Right renal cortex interstitium (tissue), 3 donors: ENCODE results near the gene SDR42E1. TPM values are rescaled to one million over a fixed set of nuclear protein-coding genes. Genes with fewer than 3 reads are reported as not detected.
"Not testable (repeated sequence)": the region's sequence is repeated elsewhere in the genome, so short reads cannot be mapped to it uniquely, and the experiment has no call there.

Experiments
- DNase-seq, 3 donors: peaks; one replicate each; pipeline ENCODE4 v3.0.0-alpha.2; 2013; ENCODE audit warnings: low read depth in 3 of 3, low spot score in 2 of 3
- polyA plus RNA-seq, 3 donors: library from polyadenylated mRNA; unstranded; fragments of 120-200 nt; gene quantifications; one replicate each; pipeline ENCODE4 v1.2.1, GENCODE V29; 2013; ENCODE audit not compliant: insufficient read length in 3 of 3

The SDR42E1 gene
- polyA plus RNA-seq, 3 donors = 13.0 to 14.9 (median 14.6) TPM

DNA sequence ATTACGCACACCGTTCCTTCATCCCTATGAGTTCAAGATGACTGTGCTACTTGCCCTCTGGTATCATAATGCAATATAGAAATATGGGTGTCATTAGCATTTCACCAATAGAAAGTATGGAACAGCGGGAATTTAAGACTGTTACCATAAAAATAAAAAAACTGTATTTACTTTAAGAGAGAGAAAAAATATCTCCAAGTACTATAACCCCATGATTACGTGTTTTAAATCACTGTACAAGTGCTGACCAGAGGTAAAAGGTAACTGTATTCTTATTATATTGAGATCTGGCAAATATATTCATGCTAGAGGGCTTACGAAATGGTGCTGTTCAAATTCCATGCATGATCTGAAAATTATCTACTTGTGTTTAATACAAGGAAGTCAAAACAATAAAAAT, 5.2 kb downstream of the SDR42E1 start:
- no peak for DNase-seq

- DNase-seq = peak in 1 of 3 donors; percentile 54
Observed at GRCh38 chr16:82005027-82005830, 6.0 kb downstream of the SDR42E1 start.

DNA sequence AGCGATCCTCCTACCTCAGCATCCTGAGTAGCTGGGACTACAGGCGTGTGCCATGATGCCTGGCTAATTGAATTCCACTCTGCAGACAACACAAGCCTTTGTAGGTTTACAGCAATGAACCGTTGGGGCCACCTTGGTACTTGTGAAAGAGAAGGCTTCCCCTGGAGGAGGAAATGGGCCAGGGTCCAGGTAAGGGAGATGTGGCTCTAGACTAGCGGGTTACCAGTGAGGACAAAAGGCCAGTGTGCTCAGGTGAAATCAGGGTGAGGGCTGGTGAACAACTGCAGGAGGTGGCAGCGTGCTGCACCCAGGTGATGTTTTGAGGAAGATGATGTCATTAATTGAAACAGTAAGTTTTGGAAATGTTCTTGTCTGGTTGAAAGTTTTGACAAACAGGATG, 6.7 kb downstream of the SDR42E1 start:
- DNase-seq = no peak

DNA sequence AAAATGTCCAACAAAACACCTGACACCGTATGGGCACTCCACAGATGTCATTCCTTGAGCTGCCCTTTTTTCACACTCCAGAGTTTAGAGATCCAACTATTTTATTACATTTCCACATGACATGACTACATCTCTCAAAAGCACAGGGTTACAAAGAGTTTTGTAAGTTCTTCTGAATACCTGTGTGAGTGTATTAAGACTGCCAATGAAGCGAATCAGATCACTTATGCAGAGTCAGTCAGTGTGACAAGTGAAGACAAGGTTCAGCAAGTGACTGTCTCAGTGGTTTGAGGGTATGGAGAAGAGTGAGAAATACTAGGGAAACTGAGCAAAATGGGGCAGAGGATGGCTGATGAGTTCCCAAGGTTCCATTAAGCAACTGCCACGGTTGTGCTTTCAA, 8.4 kb downstream of the SDR42E1 start:
- no peak for DNase-seq

- no peak for DNase-seq
Observed at GRCh38 chr16:81997738-81998137, 13.5 kb downstream of the SDR42E1 start.

- no peak for DNase-seq
Observed at GRCh38 chr16:81996664-81997509, 14.4 kb downstream of the SDR42E1 start.

- no peak for DNase-seq
Observed at GRCh38 chr16:81995651-81996050, 15.6 kb downstream of the SDR42E1 start.

- DNase-seq = no peak
Observed at GRCh38 chr16:81994485-81994884, 16.8 kb downstream of the SDR42E1 start.

DNA sequence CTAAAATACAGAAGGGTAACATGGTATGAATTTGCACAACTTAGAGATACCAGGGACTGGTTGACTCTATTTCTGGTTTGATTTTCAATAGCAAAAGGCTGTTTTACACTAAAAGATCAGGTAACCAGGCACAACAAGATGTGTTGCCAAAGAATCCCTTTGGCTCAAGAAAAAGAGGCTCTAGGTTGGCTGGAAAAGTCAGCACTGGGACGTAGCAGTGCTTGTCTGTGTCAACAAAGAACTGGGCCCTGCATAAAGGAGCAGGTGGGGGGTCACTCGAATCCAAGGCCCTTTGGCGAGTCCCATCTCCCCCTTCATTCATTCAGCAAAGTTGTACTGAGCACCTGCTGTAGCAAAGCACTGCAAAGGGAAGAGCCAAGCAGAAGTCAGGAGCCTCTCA, 18.4 kb downstream of the SDR42E1 start:
- DNase-seq = no peak

- DNase-seq = no peak
Observed at GRCh38 chr16:81987706-81988105, 23.6 kb downstream of the SDR42E1 start.

DNA sequence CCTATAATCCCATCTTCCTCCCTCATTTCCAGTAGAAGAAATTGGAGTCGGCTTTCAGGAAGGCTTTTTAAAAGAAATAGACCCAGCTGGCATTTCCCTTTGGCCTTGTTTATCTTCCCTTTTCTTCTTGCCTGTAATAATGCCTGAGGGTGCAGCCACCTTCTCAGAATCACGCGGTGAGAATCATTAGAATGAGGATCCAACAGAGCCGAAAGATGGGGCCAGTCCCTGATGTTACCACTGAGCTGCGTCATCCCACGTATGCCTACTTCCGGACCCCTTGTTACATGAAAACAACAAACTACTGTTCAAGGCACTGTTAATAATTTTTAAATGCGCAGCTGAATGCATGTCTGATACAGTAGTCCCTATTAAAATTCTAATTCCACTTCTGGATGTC, 24.1 kb downstream of the SDR42E1 start:
- DNase-seq = no peak

GRCh38 chr16:81977335-81977942, 33.8 kb downstream of the SDR42E1 start:
- DNase-seq = not testable (repeated sequence)

- no peak for DNase-seq
Observed at GRCh38 chr16:81975637-81976036, 35.6 kb downstream of the SDR42E1 start.

DNA sequence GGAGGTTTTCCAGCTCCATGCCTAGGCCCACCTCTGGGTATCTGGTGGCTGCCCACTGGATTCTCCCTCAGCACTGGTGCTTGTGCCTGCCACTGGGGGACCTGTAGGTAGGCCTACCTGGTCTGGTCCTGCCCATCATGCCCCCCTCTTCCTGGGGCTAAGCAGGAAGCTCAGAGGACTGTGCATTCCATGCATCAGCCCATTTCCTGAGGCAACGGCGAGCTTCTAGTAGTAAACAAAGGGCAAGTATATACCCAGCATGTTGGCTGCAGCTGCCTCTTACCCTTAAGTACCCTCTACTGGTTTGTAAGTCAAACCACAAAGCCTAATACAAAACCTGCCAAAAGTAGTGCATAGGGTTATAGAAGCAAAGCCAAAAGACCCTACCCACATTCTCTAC, 37.5 kb downstream of the SDR42E1 start:
- DNase-seq = no peak

DNA sequence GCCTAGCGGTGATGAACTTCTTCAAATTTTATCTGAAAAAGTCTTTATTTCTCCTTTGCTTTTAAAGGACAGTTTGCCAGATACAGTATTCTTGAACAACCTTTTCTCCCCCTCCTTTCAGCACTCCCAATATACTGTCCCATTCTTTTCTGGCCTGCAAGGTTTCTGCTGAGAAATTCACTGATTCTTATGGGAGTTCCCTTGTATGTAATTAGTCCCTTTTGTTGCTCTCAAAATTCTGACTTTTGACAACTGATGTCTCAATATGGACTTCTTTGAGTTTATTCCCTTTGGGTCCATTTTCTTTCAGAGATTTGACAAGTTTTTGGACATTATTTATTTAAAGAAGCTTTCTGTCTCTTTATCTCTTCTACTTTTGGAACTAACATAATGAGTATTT, 39.4 kb downstream of the SDR42E1 start:
- no peak for DNase-seq

DNA sequence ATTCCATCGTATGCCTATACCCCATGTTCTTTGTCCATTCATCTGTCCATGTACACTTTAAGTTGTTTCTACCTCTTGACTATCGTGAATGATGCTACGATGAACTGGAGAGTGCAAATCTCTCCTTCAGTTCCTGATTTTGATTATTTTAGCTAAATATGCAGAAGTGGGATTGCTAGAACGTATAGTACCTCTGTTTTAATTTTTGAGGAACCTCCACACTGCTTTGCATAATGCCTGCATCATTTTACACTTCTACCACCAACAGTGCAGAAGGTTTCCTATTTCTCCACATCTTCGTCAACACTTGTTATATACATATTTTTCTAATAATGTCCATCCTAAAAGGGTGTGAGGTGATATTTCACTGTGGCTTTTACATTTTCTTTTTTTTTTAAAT, 43.9 kb downstream of the SDR42E1 start:
- DNase-seq = no peak

- DNase-seq = no peak
Observed at GRCh38 chr16:81964808-81965207, 46.5 kb downstream of the SDR42E1 start.

GRCh38 chr16:81956213-81956948, 54.9 kb downstream of the SDR42E1 start:
- no peak for DNase-seq

- DNase-seq = no peak
Observed at GRCh38 chr16:81951564-81951963, 59.7 kb downstream of the SDR42E1 start.

DNA sequence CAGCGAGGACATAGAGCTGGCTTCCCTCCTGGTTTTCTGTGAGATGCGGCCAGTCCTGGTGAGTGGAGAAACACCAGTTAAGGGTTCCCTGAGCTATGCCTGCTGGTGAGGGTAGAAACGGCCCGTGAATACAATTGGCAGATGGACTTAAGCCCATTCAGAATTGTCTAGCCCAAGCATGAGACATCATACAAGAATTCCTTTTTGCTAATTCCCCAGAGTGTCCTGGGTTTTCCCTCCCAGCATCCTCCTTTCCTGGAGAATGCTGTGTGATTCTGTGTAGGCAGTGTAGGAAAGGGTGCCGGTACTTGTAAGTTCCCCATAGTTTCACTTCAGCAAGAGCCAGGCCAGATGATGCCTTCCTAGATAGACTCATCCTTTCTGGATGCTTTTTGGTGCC, 65.1 kb downstream of the SDR42E1 start:
- no peak for DNase-seq

DNA sequence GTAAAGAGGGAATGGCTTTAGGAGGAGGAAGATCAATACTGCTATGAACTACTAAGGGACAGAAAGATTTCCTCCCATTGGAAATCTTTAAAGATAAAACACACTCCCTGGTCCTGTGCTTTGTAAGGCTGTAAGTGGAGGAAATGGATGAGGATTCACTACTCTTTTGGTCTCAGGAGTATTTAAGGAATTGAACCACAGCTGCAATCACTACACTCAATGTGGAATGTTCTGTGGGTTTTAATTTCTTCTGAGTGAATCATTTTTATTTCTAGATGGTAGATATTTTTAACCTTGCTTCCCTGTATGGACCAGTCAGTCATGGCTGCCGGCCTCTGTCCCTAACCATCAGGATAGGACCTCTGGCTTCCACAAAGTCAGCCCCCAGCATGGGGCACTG, 65.6 kb downstream of the SDR42E1 start:
- DNase-seq = no peak
